B cell (primary cell): ENCODE results near the gene PPIP5K1.

Experiments
- EZH2 ChIP-seq: IDR thresholded peaks from 2 replicates; pipeline ENCODE4 v1.6.1; 2012; ENCODE audit warnings: borderline replicate concordance, low read depth, mild to moderate bottlenecking, moderate library complexity, low read length; ENCODE audit not compliant: insufficient read depth, poor library complexity, severe bottlenecking
- TF ChIP-seq, protein P1 (sequence below): fragments of 200-600 bp; IDR thresholded peaks from one replicate; pipeline ENCODE4 v1.8.0; 2022; ENCODE audit warnings: antibody characterized with exemption, mild to moderate bottlenecking

DNA sequence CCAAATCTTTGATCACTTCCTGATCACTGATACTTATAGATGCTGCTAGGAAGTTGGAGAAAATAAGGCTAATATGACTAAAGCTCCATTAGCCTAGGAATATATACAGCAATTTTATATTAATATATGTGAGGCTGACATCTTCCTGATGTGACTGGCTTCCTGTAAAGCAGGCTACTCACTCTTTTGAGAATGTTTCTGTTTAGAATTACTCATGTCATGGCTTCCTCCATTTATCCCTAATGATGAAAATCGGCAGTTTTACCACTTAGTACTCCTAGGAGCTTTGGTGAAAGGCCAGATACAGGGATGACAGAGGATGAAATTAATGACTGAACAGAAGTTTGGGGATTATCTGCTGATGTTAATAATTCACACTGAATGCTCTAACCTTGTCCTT lies 76.5 kb downstream of the PPIP5K1 start:
- TF ChIP-seq, protein P1, sequence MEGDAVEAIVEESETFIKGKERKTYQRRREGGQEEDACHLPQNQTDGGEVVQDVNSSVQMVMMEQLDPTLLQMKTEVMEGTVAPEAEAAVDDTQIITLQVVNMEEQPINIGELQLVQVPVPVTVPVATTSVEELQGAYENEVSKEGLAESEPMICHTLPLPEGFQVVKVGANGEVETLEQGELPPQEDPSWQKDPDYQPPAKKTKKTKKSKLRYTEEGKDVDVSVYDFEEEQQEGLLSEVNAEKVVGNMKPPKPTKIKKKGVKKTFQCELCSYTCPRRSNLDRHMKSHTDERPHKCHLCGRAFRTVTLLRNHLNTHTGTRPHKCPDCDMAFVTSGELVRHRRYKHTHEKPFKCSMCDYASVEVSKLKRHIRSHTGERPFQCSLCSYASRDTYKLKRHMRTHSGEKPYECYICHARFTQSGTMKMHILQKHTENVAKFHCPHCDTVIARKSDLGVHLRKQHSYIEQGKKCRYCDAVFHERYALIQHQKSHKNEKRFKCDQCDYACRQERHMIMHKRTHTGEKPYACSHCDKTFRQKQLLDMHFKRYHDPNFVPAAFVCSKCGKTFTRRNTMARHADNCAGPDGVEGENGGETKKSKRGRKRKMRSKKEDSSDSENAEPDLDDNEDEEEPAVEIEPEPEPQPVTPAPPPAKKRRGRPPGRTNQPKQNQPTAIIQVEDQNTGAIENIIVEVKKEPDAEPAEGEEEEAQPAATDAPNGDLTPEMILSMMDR, result no peak
- TF ChIP-seq EZH2, result no peak
